ENCODE data around the gene TLCD1.
"Not testable (repeated sequence)": the region's sequence is repeated elsewhere in the genome, so short reads cannot be mapped to it uniquely, and the experiment has no call there.

TLCD1 gene

GRCh38 chr17:28746611-28747050, 20.6 kb upstream of the TLCD1 start:
- DNase-seq, result no peak

- no peak for DNase-seq
These were observed 19.9 kb upstream of the TLCD1 start for GRCh38 chr17:28745786-28746411.

GRCh38 chr17:28744972-28745785, 19.1 kb upstream of the TLCD1 start:
- no peak for DNase-seq

DNA sequence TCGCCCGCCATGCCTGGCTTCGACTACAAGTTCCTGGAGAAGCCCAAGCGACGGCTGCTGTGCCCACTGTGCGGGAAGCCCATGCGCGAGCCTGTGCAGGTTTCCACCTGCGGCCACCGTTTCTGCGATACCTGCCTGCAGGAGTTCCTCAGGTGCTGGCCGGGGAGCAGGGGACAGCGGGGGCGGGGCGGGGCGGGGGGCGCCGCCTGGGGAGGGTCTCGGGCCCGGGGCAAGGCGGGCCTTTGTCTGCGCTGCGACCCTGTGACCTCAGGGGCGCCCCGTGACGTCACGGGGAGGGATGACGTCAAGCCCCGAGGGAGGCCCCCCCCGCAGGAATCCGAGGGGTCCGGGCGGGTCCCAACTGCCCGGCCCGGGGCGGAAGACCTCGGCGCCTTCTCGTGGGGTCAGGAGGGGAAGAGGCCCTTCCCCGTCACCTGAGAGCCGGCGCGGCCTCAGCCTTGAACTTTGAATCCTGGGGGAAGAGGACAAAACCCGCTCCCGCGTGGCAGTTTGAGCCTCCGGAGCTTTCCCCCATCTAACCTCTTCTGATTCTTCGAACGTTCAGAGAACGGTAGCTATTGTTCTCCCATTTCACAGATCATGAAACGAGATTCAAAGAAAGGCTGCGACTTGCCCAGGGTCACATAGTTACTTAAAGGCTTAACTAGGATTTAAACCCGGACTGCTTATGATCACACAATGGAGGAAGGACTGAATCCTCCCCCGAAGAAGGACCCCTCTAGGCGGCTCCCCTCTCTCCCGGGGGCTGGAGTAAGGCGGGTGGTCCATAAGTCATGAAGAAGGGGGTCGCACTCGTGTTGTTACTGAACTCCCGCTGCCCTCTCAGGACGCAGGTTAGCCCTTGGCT, 18.3 kb upstream of the TLCD1 start:
- DNase-seq, result no peak

- DNase-seq, result peak; percentile 54
These were observed 17.4 kb upstream of the TLCD1 start, which contains the start of gene TRAF4 for GRCh38 chr17:28743243-28744103. TRAF4 (plus strand) TSS chr17:28744011; CDS start chr17:28744113, 102 bp downstream.

GRCh38 chr17:28741358-28742349, 15.6 kb upstream of the TLCD1 start:
- no peak for DNase-seq

DNA sequence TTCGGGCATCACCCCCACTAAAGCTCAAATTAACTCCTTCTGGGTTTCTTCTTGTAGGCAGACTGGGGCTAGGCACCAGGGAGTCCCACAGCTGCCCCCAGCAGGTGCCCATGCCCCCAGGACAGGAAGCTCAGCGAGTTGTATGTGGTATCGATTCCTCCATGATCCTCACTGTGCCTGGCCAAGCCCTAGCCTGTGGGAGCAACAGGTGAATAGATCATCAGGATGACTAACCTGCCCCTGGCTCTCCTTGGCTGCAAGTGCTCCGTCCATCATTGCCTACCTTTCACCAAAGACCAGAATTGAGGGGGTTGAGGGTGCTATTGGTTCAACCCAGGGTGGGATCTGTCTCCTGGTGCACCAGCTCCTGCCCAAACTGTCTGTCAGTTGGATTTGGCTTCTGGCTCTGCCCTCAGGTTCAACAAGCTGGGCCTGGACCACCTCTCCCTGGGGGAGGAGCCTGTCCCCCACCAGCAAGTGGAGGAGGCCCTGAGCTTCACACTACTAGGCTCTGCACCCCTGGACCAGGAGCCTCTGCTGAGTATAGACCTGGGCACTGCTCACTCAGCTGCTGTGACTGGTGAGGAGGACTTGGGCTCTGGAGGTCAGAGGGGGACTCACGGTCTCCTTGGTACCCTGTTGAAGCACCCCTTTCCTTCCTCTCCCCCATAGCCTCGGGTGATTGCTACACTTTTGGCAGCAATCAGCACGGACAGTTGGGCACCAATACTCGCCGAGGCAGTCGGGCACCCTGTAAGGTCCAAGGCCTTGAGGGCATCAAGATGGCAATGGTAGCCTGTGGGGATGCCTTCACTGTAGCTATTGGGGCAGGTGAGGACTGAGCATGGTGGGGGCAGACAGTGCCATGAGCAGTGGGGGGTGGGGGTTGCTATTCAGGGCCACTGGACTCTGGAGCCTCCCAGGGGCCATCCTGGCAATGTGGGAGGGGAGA, 14.6 kb upstream of the TLCD1 start:
- DNase-seq, result no peak

DNA sequence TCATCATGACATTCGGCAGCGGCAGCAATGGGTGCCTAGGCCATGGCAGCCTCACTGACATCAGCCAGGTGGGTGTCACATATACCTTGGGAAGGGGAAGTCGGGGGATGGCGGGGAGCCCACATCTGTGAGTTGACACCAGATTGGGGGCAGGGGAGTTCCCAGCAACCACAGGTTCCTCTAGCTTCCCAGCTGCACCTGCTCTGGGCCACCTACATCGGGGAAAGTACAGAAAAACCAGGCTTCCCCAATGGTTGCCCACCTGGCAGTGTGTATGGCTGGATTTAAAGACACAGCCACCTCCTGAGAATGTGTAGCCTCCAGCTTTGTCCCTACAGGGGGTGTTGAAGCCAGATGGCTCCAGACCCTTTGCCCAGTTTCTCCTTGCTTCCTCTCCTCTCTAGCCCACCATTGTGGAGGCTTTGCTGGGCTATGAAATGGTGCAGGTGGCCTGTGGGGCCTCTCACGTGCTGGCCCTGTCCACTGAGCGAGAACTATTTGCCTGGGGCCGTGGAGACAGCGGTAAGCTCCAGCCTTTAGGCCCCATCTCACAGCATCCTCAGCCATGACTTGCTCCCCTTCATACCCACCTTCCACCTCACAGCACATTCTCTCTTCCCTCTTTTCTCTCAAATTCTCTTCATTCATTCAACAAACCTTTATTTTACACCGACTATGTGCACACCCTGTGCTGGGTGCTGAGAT, 12.8 kb upstream of the TLCD1 start:
- DNase-seq, result no peak

DNA sequence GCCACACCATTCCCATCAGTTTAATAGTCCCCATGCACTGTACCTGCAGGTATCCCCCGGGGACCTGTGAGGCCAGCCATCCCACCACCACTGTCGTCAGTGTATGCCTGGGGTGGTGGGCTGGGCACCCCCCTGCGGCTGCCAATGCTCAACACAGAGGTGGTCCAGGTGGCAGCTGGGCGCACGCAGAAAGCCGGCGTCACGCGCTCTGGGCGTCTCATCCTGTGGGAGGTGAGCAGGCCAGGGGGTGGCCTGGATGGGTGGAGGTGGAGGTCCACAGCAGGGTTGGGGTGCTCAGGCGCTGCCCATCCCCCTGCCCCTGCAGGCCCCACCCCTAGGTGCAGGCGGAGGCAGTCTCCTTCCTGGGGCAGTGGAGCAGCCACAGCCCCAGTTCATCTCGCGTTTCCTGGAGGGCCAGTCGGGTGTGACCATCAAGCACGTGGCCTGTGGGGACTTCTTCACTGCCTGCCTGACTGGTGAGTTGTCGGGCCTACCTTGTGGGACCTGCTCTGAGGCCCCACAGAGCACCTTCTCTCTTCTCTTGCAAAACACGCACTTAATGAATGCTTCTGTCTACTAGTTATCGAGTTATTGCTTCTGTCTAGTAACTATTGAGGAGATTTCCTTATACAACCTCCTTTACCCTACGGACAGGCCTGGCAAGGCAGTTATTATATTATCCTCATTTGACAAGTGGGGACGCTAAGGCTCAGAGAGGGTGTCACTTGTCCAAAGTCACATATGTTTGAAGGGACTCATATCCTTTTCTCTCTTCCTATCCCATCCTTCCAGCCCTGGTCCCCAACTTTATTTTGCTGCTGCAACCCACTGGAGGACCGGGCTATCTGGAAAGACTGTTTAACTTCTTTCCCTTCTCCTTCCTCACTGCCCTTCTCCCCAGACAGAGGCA, 12.0 kb upstream of the TLCD1 start:
- no peak for DNase-seq

- DNase-seq, result no peak
These were observed 11.3 kb upstream of the TLCD1 start for GRCh38 chr17:28737316-28737715.

DNA sequence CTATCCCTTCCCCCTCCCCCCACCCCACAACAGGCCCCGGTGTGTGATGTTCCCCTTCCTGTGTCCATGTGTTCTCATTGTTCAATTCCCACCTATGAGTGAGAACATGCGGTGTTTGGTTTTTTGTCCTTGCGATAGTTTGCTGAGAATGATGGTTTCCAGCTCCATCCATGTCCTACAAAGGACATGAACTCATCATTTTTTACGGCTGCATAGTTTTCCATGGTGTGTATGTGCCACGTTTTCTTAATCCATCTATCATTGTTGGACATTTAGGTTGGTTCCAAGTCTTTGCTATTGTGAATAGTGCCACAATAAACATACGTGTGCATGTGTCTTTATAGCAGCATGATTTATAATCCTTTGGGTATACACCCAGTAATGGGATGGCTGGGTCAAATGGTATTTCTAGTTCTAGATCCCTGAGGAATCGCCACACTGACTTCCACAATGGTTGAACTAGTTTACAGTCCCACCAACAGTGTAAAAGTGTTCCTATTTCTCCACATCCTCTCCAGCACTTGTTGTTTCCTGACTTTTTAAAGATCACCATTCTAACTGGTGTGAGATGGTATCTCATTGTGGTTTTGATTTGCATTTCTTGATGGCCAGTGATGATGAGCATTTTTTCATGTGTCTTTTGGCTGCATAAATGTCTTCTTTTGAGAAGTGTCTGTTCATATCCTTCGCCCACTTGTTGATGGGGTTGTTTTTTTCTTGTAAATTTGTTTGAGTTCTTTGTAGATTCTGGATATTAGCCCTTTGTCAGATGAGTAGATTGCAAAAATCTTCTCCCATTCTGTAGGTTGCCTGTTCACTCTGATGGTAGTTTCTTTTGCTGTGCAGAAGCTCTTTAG, 10.1 kb upstream of the TLCD1 start:
- DNase-seq, result not testable (repeated sequence)

DNA sequence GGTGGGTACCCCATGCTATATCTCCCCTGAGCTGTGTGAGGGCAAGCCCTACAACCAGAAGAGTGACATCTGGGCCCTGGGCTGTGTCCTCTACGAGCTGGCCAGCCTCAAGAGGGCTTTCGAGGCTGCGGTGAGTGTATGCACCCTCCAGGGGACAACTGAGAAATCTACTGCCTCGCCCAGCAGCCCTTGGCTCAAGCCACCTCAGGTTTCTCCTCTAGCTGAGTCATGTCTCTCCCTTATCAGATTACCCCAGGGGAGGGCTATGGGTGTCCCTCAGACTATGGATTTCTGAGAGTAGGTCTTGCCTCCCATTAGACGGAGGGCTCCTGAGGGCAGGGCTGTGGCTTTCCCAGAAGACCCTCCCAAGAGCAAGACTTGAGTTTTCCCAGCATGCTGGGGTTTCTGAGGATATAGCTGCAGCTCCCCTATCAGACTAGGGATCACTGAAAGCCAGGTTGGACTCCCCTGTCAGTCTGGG, 9.2 kb upstream of the TLCD1 start:
- DNase-seq, result no peak

GRCh38 chr17:28734712-28735241, 8.7 kb upstream of the TLCD1 start:
- DNase-seq, result no peak

DNA sequence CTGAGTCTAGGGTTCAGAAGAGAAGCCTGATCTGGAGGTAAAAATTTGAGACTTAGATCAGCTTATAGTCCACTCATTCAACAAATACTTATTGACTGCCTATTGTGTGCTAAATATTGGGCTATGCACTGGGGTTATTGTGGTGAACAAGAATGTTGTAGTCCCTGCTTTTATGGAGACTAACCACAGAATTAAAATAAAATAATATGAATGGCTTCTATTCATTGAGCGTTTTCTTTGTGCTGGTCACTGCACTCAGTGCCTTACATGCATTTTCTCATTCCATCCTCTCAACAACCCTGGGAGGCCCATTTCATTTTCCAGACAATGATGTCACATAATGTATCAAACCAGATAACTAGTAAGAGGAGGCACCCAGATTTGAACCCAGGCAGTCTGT, 7.3 kb upstream of the TLCD1 start:
- DNase-seq, result no peak

DNA sequence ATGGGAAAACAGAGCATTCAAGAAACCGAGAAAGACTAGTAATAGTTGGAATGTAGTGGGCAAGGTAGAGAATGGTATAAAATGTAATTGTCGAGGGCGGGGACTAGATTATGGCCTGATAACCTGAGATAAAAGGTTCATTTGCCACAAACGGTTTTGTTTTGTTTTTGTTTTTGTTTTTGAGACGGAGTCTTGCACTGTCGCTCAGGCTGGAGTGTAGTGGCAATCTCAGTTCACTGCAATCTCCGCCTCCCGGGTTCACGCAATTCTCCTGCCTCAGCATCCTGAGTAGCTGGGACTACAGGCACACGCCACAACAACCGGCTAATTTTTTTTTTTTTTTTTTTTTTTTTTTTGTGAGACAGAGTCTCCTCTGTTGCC, 3.9 kb upstream of the TLCD1 start:
- DNase-seq, result no peak

DNA sequence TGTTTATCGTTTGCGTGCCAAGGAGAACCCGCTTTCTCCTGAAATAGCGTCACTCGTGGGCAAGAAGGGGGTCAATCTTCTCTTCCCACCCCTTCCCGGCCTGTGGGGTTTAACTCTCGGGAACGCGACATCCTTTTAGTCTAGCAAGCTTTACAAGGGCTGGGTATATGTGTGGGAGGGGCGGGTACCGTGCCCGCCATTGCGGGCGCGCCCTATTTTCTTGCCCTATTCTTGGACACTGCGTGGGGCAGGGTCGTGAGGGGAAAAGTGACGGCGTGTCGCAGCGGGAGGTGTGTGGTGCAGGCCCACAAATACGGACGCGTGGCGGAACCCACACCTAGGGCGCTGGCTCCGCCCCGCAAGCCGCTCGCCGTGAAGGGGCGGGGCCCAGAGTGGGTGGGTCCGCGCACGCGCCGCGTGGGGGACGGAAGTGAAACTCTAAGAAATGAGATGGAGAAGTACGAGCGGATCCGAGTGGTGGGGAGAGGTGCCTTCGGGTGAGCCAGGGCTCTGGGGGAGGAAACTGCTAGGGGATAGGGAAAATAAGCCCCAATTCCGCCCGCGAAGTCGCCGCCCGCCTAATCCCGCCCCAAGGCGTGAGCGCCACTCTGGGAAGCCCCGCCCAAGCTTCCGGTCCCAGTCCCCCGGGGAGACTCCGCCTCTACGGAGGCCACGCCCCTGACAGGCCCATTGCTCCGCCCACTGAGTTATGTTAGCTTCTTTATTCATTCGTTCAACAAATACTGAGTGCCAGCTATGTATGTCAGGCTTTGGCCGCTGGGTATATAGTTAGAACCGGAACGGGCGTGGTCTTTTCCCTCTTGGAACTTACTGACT, 2.5 kb upstream of the TLCD1 start, which contains the start of gene NEK8:
Gene NEK8, plus strand, starts transcription at position 425 of the 837 bp plus-strand sequence. Its CDS starts 26 bp downstream, at position 451.
- peak; percentile 85 for DNase-seq

Measured in NCI-H1048 (cell line).